ENCODE results near the gene SMIM12.

The SMIM12 gene, protein sequence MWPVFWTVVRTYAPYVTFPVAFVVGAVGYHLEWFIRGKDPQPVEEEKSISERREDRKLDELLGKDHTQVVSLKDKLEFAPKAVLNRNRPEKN

DNA sequence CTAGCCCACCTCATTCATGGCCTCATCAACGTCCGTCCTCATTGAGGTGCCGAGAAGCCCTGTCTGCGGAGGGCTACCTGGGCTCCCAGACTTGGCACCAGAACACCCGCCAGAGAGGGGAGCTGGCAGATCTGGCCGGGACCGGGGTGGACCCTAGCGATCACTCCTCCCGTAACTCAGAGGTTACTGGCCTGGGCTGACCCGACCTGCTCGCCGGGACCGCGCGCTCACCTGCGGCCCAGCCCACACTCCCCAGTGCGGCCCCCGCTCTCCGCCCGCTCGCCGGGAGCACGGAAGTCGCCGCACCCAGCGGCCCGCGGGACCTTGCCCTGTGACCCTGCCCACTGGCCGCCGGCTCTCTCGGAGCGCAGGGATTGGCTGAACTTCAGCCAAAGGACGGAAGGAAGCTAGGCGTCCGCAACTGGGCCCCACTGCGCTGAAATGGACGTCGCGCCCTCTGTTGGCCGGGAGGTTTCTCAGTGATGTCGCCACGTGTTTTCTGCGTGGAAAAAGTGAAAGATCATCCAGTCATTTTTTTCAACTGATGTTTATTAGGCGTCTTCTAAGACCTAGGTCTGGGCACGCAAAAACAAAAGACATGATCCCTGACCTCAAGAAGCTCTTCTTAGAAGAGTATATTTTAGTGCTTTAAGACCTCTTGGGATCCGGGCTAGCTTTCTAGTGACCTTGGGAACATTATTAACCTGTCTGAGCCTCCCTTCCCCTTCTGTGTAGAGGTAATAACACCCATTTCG is at the start of gene SMIM12:
TSS of gene SMIM12 (minus strand) at position 304 of the 755 bp plus-strand sequence. CDS start 3,772 bp downstream, outside the sequence.
- DNase-seq (ENCODE audit: low read depth) = peak; percentile 71

DNA sequence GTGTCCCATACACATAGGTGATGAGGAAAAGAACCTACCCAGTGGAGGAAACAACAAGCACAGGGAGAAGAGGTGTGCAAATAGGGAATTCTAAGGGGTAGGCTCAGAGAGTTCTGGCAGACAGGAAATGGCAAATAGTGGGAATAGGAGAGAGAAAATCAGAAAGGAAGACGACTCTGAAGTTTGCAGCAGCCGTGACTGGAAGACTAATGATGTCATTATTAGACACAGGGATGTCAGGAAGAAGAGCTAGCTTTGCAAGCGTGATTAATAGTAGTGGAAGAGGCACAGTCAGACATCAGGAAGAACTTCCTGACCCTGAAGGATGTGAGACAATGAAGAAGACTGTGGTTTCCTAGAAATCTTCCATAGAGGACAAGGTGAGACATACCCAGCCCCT is 48.8 kb upstream of the SMIM12 start:
- DNase-seq (ENCODE audit: low read depth) = no peak

DNA sequence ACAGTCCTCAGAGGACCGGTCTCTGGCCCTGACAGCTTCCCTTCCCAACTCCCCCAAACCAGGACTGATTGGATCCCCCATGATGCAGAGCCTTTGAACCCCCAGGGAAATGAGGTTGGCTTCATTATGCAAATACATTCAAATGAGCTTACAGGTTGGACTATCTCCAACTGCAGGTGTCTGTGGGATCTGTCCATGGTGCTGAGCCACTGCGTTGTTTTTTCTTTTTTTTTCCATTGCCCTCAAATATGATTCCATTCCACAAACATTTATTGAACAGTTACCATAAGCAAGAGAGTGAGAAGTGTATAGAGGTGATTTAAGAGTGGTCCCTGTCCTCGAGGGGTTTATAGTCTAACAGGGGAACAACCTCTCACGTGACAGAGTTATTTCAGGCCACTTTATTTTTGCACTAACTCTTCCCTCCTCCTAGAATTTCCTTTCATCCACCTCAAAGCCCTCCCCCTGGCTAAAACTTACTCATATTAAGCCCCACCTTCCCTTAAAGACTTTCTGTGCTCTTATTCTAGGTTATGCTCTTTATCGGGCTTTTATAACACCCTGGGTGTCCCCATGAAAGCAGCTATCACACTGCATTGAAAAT is 48.0 kb upstream of the SMIM12 start:
- no peak for DNase-seq (ENCODE audit: low read depth)

DNA sequence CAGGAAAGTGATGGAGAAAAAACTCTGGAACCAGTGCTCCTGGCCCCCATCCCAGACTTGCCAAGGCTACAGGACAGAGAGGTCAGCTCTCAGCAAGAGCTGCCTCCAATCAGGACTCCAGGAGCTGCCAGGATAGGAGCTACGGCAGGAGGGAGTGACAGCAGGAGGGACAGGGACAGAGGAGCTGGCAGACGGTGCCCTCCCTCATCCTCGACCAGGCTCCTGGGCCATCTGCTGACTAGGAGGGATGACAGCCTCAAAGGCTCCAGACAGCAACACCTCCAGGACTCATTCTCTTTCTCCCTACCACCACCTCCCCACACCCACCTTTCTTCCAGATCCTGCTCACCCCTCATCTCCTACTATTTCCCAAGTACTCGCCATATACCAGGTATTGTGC is 47.2 kb upstream of the SMIM12 start:
- DNase-seq (ENCODE audit: low read depth) = no peak

DNA sequence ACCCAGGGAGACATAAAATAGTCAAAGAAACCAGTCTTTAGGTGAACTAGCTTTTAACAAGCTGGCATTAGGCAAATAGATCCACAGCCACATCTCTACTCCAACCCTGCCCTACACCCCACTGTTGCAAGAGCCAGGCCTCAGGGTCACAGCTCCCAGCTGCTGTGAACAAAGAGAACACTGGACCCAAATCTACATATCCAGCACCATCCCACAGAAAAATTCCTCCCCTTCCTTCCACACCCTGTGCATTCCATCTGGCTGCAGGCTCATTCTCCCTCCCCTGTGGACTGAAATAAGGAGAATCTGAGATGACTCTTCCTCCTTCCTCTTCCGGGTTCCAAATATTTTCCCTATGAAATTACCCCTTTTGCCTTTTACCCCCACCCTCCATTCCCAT is 46.7 kb upstream of the SMIM12 start:
- DNase-seq (ENCODE audit: low read depth) = no peak

DNA sequence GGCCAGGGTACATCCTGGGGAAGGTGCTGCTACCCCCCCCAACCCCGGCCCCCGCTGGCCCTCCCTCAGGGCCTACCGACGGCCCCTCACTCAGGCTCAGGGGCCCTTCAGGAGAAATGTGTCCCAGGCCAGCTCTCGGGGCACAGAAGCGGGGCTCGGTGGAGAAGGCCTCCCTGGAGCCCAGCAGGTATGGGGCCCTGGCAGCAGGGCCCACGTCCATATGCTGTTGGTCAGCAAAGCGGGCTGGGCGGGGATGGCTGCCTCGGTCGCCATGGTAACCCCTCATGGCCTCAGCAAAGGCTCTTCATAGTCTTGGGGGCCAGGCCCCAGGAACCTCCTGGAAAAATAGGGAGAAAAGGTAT is 45.5 kb upstream of the SMIM12 start:
- no peak for DNase-seq (ENCODE audit: low read depth)

DNA sequence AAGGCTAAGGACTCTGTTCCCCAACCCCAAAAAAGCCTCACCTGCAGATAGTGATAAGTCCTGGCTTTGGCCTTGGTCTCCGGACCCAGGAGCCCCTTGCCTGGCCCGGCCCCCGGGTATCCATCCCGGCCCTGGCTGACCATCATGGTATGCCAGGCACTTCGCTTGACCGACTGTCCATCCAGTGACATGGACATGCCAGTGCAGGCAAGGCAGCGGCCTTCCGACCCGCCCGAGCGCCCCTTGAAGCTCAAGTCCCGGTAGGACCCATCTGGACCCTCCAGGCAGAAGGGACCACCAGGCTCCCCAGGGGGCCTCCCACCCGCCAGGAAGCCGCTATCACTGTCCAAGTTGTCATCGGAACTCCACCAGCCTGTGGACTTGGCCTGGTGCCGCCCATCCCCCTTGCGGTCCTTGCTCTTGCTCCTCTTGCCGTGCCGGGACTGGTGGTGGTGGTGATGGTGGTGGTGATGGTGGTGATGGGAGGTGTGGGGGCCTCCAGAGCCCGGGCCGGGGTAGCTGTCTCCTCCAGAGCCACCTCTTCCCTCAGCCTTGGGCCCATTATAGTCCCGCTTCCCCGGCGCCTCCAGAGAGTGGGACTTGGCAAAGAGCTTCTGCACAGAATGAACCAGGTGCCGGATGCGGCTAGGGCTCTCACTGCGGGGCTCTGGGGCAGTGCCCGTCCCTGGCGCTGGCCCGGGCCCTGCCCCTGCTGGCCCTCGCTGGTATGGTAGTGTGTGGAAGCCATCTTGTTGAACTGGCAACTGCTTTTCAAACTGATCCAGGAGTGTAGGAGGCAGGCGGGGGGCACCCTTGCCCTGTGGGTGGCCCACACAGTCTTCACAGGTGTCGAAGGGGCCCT is 44.9 kb upstream of the SMIM12 start:
- no peak for DNase-seq (ENCODE audit: low read depth)

DNA sequence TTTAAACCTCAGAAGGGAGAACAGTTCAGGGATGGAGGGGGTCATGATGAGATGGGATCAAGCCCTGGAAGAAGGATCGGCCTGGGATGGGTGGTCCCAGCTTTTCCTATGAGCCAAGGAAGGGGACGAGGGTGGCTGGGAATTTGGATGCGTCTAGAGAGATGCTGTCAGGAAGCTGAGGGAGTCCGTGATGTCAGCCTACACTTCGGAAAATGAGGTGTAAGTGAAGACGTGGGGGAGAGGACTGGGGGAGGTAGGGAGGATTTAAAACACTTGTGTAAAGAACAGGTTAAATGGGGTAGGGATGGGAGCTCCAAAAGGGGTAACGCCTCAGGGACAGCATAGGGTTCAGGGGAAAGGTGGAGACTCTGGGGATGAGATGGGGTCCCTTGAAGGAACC is 42.4 kb upstream of the SMIM12 start:
- no peak for DNase-seq (ENCODE audit: low read depth)

DNA sequence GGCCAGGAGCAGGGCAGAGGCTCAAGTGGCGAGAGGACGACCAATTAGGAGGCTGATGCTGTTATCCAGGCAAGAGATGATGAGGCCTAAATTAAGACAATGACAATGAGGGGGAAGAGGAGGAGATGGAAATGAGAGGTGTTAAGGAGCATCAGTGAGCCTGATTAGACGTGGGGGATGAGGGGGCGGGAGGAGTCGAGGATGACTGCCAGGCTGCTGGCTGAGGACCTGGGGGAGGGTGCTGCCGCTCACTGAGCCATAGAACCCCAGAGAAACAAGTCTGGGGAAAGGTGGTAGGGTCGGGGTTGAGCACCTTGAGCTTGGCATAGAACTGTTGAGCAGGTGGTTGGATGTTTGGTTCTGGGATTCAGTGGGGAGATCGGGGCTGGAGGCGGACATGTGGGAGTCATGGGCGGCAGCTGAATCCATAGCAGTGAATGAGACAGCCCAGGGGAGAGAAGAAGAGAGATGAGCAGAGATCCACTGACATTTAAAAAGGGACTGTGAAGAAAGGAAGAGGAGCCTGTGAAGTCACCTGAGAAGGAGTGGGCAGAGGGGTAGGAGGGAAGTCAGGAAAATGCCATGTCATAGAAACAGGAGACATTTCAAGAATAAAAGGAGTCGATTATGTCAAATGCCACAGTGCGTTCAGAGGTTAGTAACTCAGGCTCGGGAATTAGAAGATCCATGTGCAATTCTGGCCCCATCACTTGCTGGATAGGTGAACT is 41.4 kb upstream of the SMIM12 start:
- no peak for DNase-seq (ENCODE audit: low read depth)

DNA sequence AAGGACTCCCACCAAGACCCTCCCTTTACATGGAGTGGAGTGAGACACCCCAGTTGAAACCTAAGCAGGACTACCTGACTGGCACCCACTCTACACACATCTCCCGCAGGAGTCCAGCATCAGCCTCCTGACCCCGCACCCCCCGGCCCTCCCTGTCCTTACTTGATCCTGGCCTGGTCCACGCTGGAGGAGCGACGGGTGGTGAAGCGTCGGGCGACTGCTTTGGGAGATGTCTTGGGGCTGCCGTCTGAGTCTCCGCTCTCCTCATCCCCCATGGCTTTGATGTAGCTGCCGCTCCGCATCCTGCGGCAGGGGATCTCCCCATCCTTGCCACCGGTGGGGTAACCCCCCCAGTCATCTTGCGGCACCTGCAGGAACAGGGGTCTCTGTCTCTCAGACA is 40.4 kb upstream of the SMIM12 start:
- no peak for DNase-seq (ENCODE audit: low read depth)

DNA sequence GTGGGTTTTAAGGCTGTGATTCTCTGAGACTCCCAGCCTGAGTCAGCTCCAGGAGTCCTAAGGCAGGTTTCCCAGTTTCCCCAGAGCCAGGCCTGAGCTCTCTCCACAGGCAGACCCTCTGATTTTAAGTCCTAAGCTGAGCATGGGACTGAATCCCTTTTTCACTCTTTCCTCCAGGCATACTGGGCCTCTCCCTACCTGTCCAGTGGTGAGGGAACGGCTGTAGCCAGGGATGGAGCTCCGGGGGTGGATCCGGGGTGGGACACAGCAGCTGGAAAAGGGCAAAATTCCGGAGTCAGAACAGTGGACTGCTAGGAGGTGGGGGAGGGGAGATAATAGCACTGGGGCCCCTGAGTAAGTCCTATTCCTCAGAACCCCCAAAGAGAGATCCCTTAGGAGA is 39.9 kb upstream of the SMIM12 start:
- no peak for DNase-seq (ENCODE audit: low read depth)

DNA sequence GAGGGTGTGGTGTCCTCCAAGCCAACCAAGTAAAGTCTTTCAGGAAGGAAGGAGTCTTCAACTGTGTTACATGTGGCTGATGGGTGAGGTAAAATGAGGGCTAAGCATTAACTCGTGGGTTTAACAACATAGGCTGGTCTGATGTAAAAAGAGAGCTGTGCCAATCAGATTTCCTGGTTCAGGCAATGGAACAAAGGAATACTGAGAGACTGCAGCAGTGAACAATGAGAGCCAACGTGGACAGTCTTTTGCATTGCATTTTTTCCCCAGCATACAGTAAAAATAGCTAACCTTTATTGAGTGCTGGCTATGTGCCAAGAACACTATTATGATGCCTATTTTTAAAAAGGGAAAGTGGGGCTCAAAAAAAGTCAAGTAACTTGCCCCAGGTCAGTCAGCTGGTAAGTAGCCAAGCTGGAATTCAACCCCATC is 38.8 kb upstream of the SMIM12 start:
- DNase-seq (ENCODE audit: low read depth) = no peak

DNA sequence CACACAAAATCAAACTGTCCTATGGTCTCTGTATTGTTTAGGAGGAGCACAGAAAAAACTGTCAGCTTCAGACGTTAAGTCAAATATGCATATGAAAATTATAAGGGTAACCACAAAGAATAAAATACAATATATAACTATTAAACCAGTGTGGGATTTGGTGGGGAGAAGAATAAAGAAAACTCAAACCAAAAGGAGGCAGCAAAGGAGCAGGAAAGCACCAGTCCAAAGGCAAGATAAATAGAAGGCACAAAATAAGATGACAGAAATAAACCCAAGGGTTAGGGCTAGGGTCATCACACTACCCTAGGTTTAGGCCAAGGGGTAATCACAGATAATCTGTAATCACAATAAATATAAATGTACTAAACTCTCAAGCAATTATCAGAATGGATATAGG is 37.1 kb upstream of the SMIM12 start:
- DNase-seq (ENCODE audit: low read depth) = no peak

DNA sequence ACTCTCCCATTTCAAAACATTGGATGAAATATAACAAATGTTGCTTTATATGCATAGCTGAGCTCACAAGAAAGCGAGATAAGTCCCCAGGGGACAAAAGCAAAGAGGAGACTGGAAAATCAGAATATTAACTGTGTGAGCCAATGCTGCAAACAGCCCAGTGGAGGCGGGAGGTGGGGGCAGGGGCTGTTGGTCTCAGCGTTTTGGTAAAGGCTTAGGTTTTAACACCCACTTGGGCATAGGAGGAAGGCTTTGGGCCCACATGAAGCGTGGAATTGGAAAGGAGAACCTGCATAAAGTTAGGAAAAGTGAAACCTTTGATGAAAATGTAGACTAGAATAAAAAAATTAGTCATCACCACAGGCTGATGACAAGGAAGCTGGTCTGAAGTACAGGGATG is 30.2 kb upstream of the SMIM12 start:
- no peak for DNase-seq (ENCODE audit: low read depth)

DNA sequence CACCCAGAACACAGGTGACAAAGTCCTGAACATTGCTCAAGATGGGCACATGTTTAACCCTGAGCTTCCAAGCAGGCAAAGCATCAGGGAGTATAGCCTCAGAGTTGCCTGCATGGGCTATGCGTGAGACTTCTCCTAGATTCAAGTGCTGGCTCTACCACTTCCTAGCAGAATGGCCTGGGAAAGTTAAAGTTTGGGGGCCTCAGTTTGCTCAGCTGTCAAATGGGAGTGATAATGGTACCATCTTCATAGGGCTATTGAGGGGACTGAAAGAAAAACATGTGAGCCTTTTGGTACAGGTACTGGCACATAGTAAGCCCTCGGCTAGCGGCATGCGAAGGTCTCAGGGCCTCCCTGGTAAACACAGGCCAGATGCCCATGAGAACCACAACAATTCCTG is 28.0 kb upstream of the SMIM12 start:
- no peak for DNase-seq (ENCODE audit: low read depth)

DNA sequence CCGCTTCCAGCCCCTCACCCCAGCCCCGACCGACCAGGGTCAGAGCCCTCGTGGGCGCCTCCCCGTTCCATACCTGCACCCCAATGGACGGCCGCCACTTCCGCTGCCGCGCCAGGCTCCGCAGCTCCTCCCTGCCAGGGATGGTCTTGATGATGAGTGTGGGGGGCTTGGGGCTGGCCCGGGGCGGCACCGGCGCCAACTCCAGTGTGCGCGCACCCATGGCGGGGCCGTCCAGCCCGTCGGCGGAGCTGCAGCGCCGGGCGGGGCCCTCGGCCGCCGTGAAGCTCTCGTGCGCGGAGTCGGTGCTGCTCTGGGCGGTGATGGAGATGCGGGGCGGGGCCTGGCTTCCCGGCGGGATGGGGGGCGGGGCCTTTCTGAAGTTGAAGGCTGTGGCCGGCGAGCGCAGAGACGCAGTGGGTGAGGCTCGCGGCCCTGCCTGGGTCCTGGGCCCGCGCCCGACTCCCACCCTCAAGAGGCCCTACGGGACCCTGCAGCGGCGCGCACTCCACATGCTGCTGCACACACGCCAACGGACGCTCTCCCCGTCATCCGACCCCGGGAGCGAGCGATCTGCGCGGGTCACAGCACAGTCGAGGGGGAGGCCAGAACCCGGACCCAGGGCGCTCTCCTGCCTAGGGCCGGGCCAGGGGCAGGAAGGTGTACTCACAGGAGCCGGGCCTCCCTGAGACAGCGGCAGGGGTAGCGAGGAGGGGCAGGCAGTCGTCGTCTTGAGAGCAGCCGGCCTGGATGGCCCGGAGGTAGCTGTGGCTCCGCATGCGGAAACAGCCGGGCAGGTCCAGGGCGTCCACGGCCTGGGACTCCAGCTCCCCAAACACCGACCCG is 26.1 kb upstream of the SMIM12 start:
- DNase-seq (ENCODE audit: low read depth) = no peak

DNA sequence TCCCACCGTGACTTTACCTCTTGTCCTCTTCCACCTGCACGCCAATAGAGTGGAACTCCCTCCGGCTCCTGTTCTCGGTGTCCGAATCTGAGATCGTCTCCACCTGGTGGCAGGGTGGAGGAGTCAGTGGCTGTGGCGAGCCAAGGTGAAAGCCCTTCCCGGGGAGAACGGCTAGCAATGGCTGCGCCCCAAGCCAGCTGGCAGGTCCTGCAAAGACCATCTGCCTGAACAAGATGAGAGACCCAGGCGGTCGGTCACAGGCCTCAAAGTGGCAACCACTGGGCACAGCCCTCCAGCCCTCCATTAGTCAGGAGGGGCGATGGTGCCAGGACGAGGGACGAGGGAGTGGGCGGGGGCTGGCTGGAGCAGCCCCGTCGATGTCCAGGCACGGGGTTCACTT is 25.4 kb upstream of the SMIM12 start:
- no peak for DNase-seq (ENCODE audit: low read depth)

DNA sequence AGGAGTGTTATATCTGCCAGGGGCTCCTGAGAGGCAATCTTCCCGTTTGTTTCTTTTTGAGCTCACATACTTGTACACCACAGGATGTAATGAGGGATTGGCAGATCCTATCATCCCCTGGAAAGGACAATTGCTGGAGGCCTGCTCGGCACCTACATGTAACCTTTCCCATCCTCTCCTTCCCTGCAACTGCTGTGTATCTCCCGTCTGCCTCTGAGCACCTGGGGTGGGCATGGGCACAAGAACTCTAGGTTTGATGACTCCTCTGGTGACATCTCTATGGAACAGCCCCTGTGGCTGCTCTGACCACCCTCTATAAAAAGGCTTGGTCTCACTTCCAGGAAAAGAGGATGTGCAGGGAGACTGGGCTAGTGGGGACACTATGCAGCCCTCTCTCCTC is 25.0 kb upstream of the SMIM12 start:
- DNase-seq (ENCODE audit: low read depth) = no peak

DNA sequence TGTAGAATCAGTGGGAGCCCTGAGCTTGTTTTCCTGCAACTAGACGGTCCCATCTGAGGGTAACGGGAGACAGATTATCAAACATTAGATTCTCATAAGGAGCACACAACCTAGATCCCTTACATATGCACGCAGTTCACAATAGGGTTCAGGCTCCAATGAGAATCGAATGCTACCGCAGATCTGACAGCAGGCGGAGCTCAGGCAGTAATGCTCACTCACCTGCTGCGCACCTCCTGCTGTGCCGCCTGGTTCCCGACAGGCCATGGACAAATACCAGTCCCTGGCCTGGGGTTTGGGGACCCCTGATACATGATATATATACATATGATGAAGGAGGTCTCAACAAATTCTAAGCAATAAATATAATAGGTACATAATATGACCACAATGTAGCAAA is 19.7 kb upstream of the SMIM12 start:
- no peak for DNase-seq (ENCODE audit: low read depth)

DNA sequence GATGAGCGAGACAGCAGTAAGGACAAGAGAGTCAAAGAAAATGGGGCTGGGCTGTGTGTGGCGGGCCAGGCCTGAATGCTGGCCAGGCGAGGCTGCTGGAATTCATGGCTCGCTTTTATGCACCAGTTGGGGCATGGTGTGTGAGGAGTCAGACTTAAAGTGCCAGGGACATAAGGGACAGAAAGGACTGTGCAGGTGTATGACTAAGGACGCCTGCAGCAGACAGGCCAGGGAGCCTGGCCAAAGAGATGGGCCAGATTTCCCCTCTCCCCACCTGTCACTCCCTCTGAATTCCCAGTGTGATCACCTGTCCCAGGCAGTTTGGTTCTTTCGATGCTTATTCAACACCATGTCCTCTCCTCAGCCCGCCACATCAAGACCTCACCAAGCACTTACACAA is 16.9 kb upstream of the SMIM12 start:
- no peak for DNase-seq (ENCODE audit: low read depth)

DNA sequence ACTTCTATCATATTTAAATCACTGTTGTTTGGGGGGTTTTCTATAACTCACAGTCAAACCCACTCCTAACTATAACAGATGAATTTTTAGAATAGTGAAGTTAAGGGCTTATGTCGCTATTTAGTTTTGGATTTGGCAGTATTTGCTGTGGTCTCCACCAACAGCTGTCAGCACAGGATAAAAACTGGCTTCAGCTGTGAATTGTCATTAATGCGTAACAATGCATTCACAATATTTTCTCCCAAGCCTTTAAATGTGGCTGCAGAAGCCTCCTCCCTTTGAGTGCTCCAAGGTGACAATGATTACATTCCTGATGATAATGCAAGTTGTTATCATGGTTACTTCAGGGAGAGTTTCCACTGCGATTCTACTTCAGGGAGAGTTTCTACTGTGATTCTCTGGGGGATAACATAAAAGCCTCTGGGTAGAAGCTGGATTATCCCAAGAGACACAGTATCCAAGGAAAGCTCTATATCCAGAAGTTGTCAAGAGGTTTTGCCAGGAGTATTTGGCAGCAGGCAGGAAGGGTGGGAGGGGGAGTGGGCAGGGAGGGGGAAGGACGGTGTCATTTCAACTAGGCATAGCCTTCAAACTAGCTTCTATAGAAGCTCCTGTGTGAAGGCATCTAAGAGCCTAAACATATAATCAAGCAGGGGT is 14.9 kb upstream of the SMIM12 start:
- DNase-seq (ENCODE audit: low read depth) = no peak

Data from HS-5 (cell line).